ENCODE results near the gene C8G.

Gene C8G

GRCh38 chr9:136985853-136986252, 40.8 kb downstream of the C8G start:
- H3K27ac ChIP-seq, result no peak overlapping the region
- CTCF ChIA-PET, result interaction anchor here (0.9 kb wide), 1 partner anchor 50 kb away, joined by 3 read pairs; no protein-coding TSS in a partner anchor
- DNase-seq (ENCODE audit: low spot score), result no peak
- POLR2A ChIA-PET (ENCODE audit: low non-redundant PET), result no interaction called here
- TF ChIP-seq, protein P1, sequence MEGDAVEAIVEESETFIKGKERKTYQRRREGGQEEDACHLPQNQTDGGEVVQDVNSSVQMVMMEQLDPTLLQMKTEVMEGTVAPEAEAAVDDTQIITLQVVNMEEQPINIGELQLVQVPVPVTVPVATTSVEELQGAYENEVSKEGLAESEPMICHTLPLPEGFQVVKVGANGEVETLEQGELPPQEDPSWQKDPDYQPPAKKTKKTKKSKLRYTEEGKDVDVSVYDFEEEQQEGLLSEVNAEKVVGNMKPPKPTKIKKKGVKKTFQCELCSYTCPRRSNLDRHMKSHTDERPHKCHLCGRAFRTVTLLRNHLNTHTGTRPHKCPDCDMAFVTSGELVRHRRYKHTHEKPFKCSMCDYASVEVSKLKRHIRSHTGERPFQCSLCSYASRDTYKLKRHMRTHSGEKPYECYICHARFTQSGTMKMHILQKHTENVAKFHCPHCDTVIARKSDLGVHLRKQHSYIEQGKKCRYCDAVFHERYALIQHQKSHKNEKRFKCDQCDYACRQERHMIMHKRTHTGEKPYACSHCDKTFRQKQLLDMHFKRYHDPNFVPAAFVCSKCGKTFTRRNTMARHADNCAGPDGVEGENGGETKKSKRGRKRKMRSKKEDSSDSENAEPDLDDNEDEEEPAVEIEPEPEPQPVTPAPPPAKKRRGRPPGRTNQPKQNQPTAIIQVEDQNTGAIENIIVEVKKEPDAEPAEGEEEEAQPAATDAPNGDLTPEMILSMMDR (conservative IDR thresholded peaks at IDR 0.05; ENCODE audit: low read depth), result no peak

DNA sequence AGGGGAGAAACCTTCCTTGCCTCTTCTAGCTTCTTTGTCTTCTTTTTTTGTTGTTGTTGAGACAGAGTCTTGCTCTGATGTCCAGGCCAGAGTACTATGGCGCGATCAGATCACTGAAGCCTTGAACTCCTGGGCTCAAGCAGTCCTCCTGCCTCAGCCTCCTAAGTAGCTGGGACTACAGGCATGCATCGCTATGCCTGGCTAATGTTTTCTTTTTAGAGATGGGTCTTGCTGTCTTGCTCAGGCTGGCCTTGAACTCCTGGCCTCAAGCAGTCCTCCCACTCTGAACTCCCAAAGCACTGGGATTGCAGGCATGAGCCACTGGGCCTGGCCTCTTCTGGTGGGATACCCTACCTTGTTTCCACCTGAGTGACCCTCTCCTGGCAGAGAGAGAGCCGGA, 43.8 kb downstream of the C8G start:
- ChIA-PET CTCF (interaction anchor here (0.7 to 1.1 kb wide), 2 partner anchors 19 to 270 kb away, joined by 3 to 4 read pairs; no protein-coding TSS in a partner anchor), POLR2A (ENCODE audit: low non-redundant PET) (interaction anchor here (0.6 kb wide), 1 partner anchor 10 kb away, joined by 5 read pairs; no protein-coding TSS in a partner anchor)
- TF ChIP-seq, protein P1 (conservative IDR thresholded peaks at IDR 0.05; ENCODE audit: low read depth), result no peak
- H3K27ac ChIP-seq, result 0 out of 2 replicates have a peak overlapping the region, but pooled peaks have one; percentile 1
- DNase-seq (ENCODE audit: low spot score), result no peak

DNA sequence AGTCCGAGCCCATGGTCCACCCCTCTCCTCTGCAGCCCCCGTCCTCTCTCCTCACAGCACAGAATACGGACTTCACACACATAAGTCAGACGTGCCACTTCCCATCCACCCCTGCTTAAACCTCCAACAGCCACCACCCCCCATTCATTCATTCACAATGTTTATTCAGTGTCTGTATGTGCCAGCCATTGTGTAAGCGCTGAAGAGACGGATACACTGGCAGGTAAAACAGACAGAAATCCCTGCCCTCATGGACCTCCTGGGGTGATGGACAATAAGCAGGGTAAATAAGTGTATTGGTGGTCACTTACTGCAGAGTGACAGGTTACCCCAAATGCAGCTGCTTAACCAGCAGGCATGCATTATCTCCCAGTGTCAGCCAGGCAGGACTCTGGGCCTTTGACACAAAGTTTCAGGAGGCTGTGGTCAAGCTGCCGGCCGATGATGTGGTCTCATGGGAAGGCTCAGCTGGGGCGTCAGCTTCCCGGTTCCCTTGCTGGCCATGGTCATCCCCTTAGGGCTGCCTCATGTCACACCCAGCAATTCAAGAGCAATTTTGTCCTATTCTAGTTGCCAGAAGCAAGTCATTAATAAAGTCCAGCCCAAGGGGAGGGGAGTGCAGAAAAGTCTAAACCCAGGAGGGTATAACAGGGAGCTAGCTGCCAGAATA, 45.3 kb downstream of the C8G start:
- TF ChIP-seq, protein P1 (conservative IDR thresholded peaks at IDR 0.05; ENCODE audit: low read depth), result no peak
- ChIA-PET CTCF (interaction anchor here (0.6 to 1.1 kb wide), 2 partner anchors 9 to 188 kb away, joined by 3 read pairs; no protein-coding TSS in a partner anchor), POLR2A (ENCODE audit: low non-redundant PET) (no interaction called here)
- no peak for DNase-seq (ENCODE audit: low spot score)
- peak overlapping the region; percentile 93 for H3K27ac ChIP-seq

DNA sequence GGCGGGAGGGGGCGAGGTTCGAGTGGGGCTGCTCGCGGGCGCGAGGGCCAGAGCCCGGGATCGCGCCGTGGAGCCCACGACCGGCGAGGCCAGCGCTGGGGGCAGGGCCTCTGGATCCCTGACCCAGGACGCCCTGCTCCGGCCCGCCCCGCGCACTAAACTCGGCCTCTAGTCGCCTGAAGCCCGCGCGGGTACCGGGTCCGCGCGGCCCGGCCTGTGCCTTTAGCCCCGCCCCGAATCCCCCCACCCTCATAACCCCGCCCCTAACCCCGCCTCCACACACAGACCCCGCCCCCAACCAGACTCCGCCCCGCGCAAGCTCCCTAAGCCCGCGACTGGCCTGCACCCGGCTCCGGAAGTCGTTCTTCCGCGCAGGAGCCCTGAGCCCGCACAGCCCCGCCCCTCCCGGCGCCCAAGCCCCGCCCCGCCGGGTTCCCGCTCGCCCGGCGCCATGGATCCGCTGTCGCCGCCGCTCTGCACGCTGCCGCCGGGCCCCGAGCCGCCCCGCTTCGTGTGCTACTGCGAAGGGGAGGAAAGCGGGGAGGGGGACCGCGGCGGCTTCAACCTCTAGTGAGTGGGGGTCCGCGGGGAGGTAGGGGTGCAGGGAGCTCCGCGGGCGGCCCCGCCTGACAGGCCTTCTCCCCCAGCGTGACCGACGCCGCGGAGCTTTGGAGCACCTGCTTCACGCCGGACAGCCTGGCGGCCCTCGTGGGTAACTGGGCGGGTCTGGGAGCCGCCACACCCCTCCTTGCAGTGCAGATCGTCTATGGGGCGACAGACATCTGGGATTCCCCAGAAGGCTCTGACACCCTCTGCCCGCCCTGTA, 47.2 kb downstream of the C8G start, which contains the start of gene PAXX:
Gene PAXX (plus strand): TSS at position 430 of the 826 bp plus-strand sequence. CDS start 22 bp downstream, at position 452.
- CTCF ChIA-PET, result interaction anchor here (0.6 to 3.0 kb wide), 7 partner anchors 16 to 261 kb away, joined by 3 to 19 read pairs (median 4); partner anchors contain the start of gene ABCA2
- DNase-seq (ENCODE audit: low spot score), result peak; percentile 99
- TF ChIP-seq, protein P1 (conservative IDR thresholded peaks at IDR 0.05; ENCODE audit: low read depth), result no peak

DNA sequence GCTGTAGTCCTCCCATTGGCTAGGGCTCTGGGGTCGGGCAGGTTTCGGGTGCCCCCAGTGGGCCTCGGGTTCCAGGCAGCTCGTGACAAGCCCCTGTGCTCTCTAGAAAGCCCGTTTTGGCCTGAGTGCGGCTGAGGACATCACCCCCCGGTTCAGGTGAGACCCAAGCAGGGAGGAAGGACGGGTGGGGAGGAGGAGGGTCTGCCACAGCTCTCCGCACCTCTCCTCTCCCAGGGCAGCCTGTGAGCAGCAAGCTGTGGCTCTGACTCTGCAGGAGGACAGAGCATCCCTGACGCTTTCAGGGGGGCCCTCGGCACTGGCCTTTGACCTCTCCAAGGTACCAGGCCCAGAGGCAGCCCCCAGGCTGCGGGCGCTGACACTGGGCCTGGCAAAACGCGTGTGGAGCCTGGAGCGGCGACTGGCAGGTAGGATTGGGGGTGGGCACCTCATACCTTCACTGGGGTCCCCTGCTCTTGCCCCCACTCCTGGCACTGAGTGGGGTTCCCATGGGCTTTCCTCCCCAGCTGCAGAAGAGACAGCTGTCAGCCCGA, 47.9 kb downstream of the C8G start:
- ChIA-PET CTCF (interaction anchor here (0.6 to 3.0 kb wide), 9 partner anchors 17 to 260 kb away, joined by 3 to 19 read pairs (median 4); partner anchors contain the start of gene ABCA2), POLR2A (ENCODE audit: low non-redundant PET) (interaction anchor here (0.8 to 1.4 kb wide), 5 partner anchors 8 to 47 kb away, joined by 3 to 6 read pairs (median 5); no protein-coding TSS in a partner anchor)
- no peak for DNase-seq (ENCODE audit: low spot score)
- TF ChIP-seq, protein P1 (conservative IDR thresholded peaks at IDR 0.05; ENCODE audit: low read depth), result no peak
- peak overlapping the region; percentile 93 for H3K27ac ChIP-seq

More for the DNA sequence above, 47.2 kb downstream of the C8G start, which contains the start of gene PAXX:
- H3K27ac ChIP-seq, result peak within 1 kb of the TSS; percentile 93
- POLR2A ChIA-PET (ENCODE audit: low non-redundant PET), result interaction anchor here (0.6 to 1.5 kb wide), 10 partner anchors 8 to 419 kb away, joined by 3 to 8 read pairs (median 4); no protein-coding TSS in a partner anchor
